Esophagus muscularis mucosa (tissue), 4 donors: ENCODE results near the gene AMY2B. TPM values are rescaled to one million over a fixed set of nuclear protein-coding genes. Genes with fewer than 3 reads are reported as not detected.
"Not testable (repeated sequence)": the region's sequence is repeated elsewhere in the genome, so short reads cannot be mapped to it uniquely, and the experiment has no call there.

Experiments used
- DNase-seq: peaks from one replicate; pipeline ENCODE4 v3.0.0-alpha.2; 2017; ENCODE audit errors: extremely low spot score
- H3K27ac ChIP-seq, 4 donors: fragments of 200-600 bp; sonication (generic); replicated peaks in 1 of 4; 1 replicate in 3 of 4; 2 replicates in 1 of 4; pipeline ENCODE4 v1.5.1; 2016 to 2019; ENCODE audit warnings: mild to moderate bottlenecking in 1 of 4
- H3K27me3 ChIP-seq, 4 donors: fragments of 200-600 bp; sonication (generic); one replicate each; pipeline versions ENCODE4 v1.5.1 to v1.6.0; 2016 to 2019
- H3K36me3 ChIP-seq, 4 donors: fragments of 200-600 bp; sonication (generic); one replicate each; pipeline ENCODE4 v1.5.1; 2016 to 2019
- H3K4me1 ChIP-seq, 4 donors: fragments of 200-600 bp; sonication (generic); one replicate each; pipeline ENCODE4 v1.5.1; 2016 to 2019
- H3K4me3 ChIP-seq, 4 donors: fragments of 200-600 bp; sonication (generic); 1 replicate in 2 of 4; 2 replicates in 2 of 4; pipeline ENCODE4 v1.5.1; 2016 to 2019; ENCODE audit warnings: mild to moderate bottlenecking in 4 of 4, moderate library complexity in 1 of 4
- H3K9me3 ChIP-seq, 4 donors: fragments of 200-600 bp; sonication (generic); 1 replicate in 3 of 4; 2 replicates in 1 of 4; pipeline ENCODE4 v1.5.1; 2016 to 2019
- CTCF ChIP-seq, 3 experiments: fragments of 200-600 bp in 2 of 3; fragments of 450-650 bp in 1 of 3; sonication (generic) in 2 of 3; IDR thresholded peaks; one replicate each; pipeline ENCODE4 v1.5.1; 2017 to 2019; ENCODE audit warnings: antibody characterized with exemption in 3 of 3, mild to moderate bottlenecking in 2 of 3, moderate library complexity in 1 of 3
- EP300 ChIP-seq: sonication (generic); formaldehyde crosslinking; IDR thresholded peaks from one replicate; pipeline ENCODE4 v1.6.1; 2017; ENCODE audit warnings: antibody characterized with exemption
- POLR2A ChIP-seq: fragments of 450-650 bp; IDR thresholded peaks from one replicate; pipeline ENCODE4 v1.6.1; 2017; ENCODE audit warnings: antibody characterized with exemption, moderate library complexity, mild to moderate bottlenecking, low read depth
- POLR2AphosphoS5 ChIP-seq, 2 donors: sonication (generic); formaldehyde crosslinking; IDR thresholded peaks; one replicate each; pipeline ENCODE4 v1.6.1; 2017; ENCODE audit warnings: antibody characterized with exemption in 2 of 2
- WGBS: methylation state at CpG from one replicate; pipeline ENCODE4 v1.1.5; 2018; 5-methylcytosine and 5-hydroxymethylcytosine counted together
- intact Hi-C: fragments of 100-400 bp; cut with DNase I; formaldehyde crosslinking; loops from one replicate; pipeline ENCODE4 v1.15.1; 2023
- total RNA-seq, 4 donors: library from RNA; depleted of rRNA; stranded (reverse); fragments of >200 nt; gene quantifications; one replicate each; pipeline versions ENCODE4 v1.1.0 to v1.2.1, GENCODE V29; 2016

The AMY2B gene
- total RNA-seq, 4 donors from 2014 or later = 34.3 to 60.2 (median 47.4) TPM

GRCh38 chr1:103616362-103616761, 45.0 kb downstream of the AMY2B start:
- Histone ChIP-seq H3K4me1 (no peaks in the 10 kb centered on the region), H3K36me3 (no peaks in the 10 kb centered on the region), H3K27me3 (no peaks in the 10 kb centered on the region), H3K27ac (no peak overlapping the region), H3K9me3 (no peaks in the 10 kb centered on the region), H3K4me3 (no peak overlapping the region)
- WGBS = 76% methylated on average over 2 of the region's 2 CpGs
- DNase-seq = no peak
- TF ChIP-seq CTCF (IDR thresholded peaks at IDR 0.05) (no peak), POLR2AphosphoS5 (IDR thresholded peaks at IDR 0.05) (no peak), EP300 (no peak), POLR2A (no peak)
- intact Hi-C loops = no loop called here

DNA sequence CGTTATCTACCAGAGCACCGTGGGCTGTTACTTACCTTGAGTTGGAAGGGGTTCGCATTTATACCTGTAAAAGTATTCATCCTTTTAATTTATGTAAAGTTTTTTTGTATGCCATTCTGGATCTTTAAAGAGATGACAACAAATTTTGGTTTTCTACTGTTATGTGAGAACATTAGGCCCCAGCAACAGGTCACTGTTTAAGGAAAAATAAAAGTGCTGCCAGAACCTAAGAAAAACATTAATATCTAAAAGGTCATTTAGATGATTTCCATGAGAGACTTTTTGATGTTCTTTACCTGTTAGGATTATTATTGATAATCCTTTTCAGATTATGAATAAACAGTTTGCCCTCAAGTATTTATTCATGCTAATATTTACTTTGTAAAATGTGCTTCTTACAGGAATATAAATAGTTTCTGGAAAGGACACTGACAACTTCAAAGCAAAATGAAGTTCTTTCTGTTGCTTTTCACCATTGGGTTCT, 45.6 kb downstream of the AMY2B start, which contains the start of gene AMY2A:
Gene AMY2A (plus strand): TSS at position 434 of the 484 bp plus-strand sequence. CDS start 14 bp downstream, at position 448.
- WGBS = 81% methylated on average over 3 of the region's 3 CpGs
- H3K27me3 ChIP-seq, H3K4me3 ChIP-seq, H3K27ac ChIP-seq, DNase-seq, intact Hi-C loops, H3K36me3 ChIP-seq, H3K9me3 ChIP-seq, H3K4me1 ChIP-seq: not testable (repeated sequence)

DNA sequence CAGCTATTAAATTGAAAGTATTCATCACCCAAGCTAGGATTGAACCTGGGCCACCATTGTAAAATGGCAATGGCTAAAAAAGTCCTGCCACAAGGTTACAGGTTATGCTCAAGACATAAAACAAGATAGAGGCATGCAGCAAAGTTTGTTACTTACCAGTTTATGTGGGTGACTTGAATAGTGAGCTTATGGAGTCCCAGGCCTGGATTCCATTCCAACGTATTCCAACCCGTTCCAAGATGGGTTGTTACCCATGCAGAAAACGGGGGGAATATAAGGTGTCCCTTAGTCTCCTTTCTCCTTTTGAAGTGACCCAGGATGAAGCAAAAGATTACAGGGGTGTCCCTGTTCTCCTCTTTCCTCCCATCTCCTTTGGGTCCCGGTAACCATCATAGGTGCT, 56.0 kb downstream of the AMY2B start:
- DNase-seq, H3K4me1 ChIP-seq, intact Hi-C loops, H3K9me3 ChIP-seq, H3K27ac ChIP-seq, H3K27me3 ChIP-seq, H3K4me3 ChIP-seq, H3K36me3 ChIP-seq: not testable (repeated sequence)
- WGBS = 81% methylated on average over 3 of the region's 4 CpGs

Other genes with a start within 250 kb of the AMY2B start
- gene RNPC3, start 45.9 kb upstream of the AMY2B start, total RNA-seq = 10 to 100 TPM in 3 of 4 donors, 1 to 10 TPM in 1; 7.5 to 30.3 (median 14.7) TPM
- 1 to 10 TPM in 1 of 4 donors, not detected in 3; 1.7 TPM for gene AMY2A, start 45.8 kb downstream of the AMY2B start, total RNA-seq
- not detected for gene AMY1A, start 84.2 kb downstream of the AMY2B start, total RNA-seq
- gene AMY1B, start 124.6 kb downstream of the AMY2B start, total RNA-seq = under 1 TPM in 1 of 4 donors, not detected in 3; 0.17 TPM
- not detected for gene AMY1C, start 178.3 kb downstream of the AMY2B start, total RNA-seq